GM21786 (cell line): ENCODE measurements around the gene PTPRK.

Experiments used
- ATAC-seq: cut with Tn5 transposase; IDR thresholded peaks from one replicate; pipeline ENCODE4 v1.9.1; 2021; ENCODE audit not compliant: unreplicated experiment

Gene PTPRK

DNA sequence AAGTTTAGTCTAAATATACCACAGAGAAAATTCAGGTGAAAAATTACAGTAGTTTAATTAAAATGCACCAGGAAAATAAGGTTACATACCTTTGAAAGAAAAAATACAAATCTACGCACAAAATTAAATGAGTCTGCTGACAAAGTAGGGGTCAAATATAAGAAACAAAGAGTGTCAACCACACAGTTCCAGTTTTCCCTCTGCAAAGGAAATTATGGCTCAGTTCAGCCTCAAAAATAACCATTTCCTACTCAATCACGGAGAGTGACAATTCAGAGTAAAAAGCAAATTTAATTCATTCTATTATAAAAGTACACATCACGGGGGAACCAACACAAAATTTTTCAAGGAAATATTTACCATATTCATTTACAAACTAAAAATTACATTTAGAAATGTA lies 124.8 kb downstream of the PTPRK start:
- ATAC-seq: no peak

DNA sequence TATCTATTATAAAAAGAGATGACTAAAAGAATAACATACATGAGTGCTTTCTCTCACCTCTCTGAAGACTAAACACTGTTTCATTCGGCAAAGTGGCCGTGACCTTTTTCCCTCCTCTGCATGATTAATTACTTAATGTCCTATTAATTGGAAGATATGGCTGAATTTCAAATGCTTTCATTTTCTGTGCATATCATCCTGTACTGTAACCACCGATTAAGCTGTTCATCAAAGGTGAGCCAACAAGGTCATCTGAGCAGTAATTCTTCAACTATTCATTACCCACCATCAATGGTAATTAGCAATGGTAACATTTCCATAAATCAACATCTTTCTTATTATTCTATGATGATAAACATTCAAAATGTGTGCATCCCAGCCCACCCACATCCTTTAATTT lies 125.2 kb downstream of the PTPRK start:
- ATAC-seq: no peak

- ATAC-seq: no peak
Measured at GRCh38 chr6:128394167-128394566, 126.2 kb downstream of the PTPRK start.

DNA sequence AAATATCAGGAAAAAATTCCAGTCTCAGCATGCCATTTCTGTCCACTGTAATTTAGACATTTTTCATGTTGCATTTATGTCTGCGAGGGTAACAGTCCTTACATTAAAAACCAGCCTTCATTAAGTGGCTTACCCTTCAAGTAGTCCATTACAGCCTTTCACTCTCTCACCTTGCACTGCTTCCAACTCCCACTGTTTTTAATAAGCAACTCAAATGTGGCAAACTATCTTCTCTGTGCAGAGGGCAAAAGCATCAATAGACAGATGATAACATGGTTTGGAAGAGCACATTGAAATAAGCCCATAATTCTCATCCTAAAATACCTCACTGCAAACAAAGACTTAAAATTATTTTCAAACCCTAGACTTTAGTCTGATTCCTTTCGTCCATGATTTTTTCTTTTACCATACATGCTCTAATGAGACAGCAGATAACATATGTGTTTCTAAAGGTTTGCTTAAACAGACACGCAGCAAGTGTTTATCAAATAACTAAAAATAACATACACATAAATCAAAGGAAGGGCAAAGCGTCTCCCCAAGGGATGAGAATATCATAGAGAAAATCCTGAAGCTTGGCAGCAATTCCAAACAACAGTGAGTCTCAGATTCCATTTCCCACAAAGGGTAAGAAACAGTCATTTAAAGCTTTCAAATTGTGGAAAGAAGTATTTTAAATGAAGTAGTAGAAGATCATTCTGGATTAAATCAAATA lies 130.4 kb downstream of the PTPRK start:
- ATAC-seq: no peak

DNA sequence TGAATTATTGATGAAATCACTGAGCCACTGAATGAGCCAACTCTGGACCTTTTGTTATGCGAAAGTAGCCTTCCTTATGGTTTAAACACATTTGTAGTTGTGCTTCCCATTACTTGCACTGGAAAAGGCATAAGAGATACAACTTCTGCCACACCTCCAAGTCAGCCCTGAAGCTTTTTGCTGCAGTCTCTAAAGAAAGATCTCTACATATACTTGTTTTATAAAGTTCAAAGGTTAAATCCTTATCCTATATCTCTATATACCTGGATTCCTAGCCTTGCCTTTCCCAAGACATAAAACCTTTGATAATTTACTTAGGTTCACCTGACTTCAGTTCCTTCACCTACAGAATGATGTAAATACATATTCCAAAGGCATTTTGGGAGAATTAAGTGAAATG lies 132.0 kb downstream of the PTPRK start:
- ATAC-seq: no peak

DNA sequence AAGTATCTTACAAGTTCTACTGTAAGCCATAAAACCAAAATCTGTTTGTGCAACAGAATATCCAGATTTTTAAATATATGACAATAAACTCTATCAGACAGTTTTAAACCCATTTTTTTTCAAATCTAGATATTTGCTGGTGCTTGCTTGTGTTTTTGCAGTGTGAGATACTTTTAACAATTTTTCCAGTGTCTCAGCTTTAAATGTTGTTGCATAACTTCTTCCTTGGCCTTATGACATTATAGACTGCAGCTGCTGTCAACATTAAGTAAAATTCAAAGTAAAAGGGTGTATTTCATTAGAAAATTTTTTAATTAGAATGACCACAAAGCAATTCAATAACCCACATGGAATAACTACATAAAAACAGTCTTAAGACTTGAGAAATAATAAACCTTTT lies 139.5 kb downstream of the PTPRK start:
- ATAC-seq: no peak

- ATAC-seq: no peak
Measured at GRCh38 chr6:128379577-128379976, 140.8 kb downstream of the PTPRK start.

DNA sequence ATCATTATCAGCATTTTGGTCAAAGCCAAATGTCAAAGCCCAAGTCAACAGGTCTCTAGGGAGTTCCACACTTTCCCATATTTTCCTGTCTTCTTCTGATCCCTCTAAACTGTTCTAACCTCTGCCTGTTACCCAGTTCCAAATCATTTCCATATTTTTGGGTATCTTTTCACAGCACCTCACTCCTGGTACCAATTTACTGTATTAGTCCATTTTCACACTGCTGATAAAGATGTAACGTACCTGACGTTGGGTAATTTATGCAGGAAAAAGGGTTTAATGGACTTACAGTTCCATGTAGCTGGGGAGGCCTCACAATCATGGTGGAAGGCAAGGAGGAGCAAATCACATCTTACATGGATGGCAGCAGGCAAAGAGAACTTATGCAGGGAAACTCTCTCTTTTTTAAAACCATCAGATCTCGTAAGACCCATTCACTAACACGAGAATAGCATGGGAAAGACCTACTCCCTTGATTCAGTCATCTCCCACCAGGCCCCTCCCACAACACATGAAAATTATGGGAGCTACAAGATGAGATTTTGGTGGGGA lies 143.4 kb downstream of the PTPRK start:
- ATAC-seq: no peak

DNA sequence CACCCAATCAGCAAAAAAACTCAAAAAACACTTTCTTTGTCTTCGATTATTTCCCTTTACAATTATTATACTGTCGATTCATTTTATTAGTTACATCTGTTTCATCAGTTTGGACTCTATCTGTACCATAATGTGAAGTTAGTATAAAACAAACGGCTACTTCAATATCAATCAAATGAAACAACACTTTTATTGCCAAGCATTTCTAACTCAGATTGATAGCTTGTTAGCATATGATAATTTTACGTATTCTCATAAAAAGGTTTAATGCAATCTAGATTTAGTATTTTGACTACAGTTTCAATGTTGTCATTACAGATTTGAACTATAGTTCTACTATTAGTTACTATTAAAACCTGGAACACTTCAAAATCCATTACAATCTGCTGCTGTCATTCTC lies 149.3 kb downstream of the PTPRK start:
- ATAC-seq: no peak

GRCh38 chr6:128370072-128370471 lies 150.3 kb downstream of the PTPRK start:
- no peak for ATAC-seq

GRCh38 chr6:128368213-128368944 lies 152.0 kb downstream of the PTPRK start:
- no peak for ATAC-seq

DNA sequence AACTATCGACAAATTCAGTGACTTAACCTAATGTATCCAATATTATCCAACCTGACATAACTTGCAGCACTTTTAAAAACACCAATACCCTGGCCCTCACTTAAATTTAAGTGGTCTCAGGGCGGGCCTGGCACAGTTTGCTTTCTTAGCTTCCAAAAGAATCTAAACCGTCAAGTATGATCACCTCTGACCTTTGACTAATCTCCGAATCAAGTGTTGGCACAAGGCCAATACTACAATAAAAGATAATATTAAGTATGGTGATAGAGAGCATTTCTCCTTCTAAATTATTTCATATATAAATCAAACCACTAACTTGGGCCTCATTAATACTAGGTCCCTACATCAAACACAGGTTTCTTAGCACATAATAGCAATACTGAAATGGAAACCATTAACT lies 153.0 kb downstream of the PTPRK start:
- ATAC-seq: no peak

GRCh38 chr6:128365520-128366160 lies 154.8 kb downstream of the PTPRK start:
- ATAC-seq: no peak

DNA sequence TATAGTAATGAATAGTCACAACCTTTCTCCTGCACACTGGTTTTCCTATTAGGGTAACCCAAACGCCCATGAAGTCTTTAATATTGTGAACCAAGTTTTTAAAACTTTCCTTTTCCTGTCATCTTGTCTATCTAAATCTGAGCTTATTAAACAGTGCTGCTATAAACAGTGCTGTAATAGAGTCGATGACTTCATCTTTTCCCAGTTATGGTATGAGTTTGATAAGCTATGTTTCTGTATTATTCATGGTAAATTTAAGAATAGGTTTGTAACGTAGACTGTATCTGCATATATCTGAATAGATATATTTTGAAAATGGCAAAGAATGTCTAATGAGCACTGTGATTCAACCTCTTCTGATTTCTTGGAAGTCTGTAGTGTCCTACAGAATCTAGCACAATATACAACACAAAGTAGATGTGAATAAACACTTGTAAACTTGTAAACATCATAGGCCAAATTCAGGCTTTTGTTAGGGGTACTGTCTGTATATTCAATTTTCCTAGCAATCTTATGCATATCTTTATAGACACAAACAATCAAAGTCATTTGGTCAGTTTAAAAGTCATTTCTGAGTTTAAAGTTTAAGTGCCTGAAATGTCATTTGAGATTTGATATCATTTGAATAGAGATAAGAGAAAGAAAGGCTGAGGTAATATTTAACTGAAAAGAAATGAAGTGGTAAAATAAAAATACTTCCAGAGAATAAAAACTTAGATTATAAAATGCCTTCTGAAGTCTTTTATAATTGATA lies 155.5 kb downstream of the PTPRK start:
- ATAC-seq: no peak

GRCh38 chr6:128363020-128363813 lies 157.2 kb downstream of the PTPRK start:
- no peak for ATAC-seq

DNA sequence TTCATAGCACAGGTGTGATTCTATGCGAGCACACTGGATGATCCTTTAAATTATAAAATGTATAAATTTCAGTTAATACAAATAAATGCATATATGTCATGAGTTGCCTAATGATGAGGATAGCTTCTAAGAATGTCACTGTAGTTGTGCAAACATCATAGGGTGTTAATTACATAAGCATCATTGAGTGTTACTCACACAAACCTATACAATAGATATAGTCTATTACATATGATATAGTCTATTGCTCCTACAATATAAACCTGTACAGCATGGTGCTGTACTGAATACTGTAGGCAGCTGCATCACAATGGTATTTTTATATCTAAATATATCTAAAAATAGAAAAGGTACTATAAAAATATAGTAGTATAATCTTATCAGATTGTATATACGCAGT lies 159.0 kb downstream of the PTPRK start:
- no peak for ATAC-seq

- ATAC-seq: no peak
Measured at GRCh38 chr6:128358244-128358776, 162.1 kb downstream of the PTPRK start.

GRCh38 chr6:128357392-128358130 lies 162.8 kb downstream of the PTPRK start:
- ATAC-seq: no peak

- ATAC-seq: no peak
Measured at GRCh38 chr6:128352366-128352765, 168.0 kb downstream of the PTPRK start.

DNA sequence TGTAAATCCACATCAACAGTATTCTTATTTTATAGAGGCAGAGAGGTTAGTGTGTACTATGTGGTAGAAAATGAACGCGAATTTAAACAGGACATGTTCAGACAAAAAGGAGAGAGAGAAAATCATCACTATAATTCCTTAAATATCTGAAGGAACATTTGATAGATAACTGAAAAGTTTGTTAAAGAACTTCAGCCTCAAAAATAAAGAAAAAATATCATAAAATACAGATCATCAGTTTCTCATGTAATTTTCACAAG lies 169.2 kb downstream of the PTPRK start:
- ATAC-seq: no peak
